Neural cell (in vitro differentiated cells): Measurements from ENCODE around the gene GUCD1.

Experiments used
- RAD21 ChIP-seq: fragments of 450-650 bp; conservative IDR thresholded peaks from 2 replicates; pipeline ENCODE4 v1.6.1; 2014; ENCODE audit warnings: antibody characterized with exemption, mild to moderate bottlenecking, moderate library complexity
- TF ChIP-seq, protein P1 (sequence below): fragments of 450-650 bp; IDR thresholded peaks from 2 replicates; pipeline ENCODE4 v1.5.1; 2014; ENCODE audit warnings: antibody characterized with exemption, mild to moderate bottlenecking, moderate library complexity; ENCODE audit not compliant: poor library complexity, severe bottlenecking
- TF ChIP-seq, protein P2 (sequence below): IDR thresholded peaks from 2 replicates; pipeline ENCODE4 v1.6.1; 2012; ENCODE audit warnings: borderline replicate concordance

DNA sequence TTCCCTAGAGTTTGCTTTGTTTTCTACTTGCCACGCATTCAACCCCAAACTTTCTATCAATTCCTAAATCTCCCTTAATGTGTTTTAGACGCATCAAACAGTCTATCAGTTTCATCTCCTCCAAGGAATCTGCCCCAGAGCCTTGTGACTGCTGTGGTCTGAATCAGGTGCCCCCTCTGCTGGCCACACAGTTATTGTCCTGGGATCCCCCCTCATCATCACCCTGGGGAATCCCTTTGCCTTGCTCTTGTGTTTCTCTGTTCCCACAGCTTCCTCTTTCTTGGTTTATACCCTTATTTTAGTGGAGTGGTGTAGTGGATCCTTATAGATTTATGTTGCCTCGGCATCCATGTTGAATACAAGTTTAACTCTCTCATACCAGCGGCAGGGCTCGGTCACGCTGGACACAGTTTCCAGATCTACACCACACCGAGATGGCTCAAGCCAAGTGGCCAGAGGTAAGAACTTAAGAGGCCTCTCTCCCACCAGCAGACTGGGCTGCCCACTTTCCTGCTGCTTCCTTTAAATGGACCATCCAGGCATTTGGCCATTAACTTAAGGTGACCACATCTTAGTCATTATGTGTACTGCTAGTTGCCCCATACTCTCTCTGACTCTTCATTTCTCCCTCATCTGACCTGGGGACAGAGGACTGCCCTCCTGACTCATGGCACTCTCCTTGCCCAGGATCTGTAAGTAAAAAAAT, 51.6 kb downstream of the GUCD1 start:
- TF ChIP-seq RAD21, result no peak
- TF ChIP-seq, protein P1, sequence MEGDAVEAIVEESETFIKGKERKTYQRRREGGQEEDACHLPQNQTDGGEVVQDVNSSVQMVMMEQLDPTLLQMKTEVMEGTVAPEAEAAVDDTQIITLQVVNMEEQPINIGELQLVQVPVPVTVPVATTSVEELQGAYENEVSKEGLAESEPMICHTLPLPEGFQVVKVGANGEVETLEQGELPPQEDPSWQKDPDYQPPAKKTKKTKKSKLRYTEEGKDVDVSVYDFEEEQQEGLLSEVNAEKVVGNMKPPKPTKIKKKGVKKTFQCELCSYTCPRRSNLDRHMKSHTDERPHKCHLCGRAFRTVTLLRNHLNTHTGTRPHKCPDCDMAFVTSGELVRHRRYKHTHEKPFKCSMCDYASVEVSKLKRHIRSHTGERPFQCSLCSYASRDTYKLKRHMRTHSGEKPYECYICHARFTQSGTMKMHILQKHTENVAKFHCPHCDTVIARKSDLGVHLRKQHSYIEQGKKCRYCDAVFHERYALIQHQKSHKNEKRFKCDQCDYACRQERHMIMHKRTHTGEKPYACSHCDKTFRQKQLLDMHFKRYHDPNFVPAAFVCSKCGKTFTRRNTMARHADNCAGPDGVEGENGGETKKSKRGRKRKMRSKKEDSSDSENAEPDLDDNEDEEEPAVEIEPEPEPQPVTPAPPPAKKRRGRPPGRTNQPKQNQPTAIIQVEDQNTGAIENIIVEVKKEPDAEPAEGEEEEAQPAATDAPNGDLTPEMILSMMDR, result no peak
- TF ChIP-seq, protein P2, sequence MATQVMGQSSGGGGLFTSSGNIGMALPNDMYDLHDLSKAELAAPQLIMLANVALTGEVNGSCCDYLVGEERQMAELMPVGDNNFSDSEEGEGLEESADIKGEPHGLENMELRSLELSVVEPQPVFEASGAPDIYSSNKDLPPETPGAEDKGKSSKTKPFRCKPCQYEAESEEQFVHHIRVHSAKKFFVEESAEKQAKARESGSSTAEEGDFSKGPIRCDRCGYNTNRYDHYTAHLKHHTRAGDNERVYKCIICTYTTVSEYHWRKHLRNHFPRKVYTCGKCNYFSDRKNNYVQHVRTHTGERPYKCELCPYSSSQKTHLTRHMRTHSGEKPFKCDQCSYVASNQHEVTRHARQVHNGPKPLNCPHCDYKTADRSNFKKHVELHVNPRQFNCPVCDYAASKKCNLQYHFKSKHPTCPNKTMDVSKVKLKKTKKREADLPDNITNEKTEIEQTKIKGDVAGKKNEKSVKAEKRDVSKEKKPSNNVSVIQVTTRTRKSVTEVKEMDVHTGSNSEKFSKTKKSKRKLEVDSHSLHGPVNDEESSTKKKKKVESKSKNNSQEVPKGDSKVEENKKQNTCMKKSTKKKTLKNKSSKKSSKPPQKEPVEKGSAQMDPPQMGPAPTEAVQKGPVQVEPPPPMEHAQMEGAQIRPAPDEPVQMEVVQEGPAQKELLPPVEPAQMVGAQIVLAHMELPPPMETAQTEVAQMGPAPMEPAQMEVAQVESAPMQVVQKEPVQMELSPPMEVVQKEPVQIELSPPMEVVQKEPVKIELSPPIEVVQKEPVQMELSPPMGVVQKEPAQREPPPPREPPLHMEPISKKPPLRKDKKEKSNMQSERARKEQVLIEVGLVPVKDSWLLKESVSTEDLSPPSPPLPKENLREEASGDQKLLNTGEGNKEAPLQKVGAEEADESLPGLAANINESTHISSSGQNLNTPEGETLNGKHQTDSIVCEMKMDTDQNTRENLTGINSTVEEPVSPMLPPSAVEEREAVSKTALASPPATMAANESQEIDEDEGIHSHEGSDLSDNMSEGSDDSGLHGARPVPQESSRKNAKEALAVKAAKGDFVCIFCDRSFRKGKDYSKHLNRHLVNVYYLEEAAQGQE, result no peak
